Measurements from ENCODE around the gene NXT2. TPM values are rescaled to one million over a fixed set of nuclear protein-coding genes. Genes with fewer than 3 reads are reported as not detected.

The NXT2 gene
- total RNA-seq, 4 donors from 2014 or later = 5.0 to 12.6 (median 11.6) TPM

GRCh38 chrX:109577055-109577454 lies 40.4 kb downstream of the NXT2 start:
- H3K36me3 ChIP-seq = no peaks in the 10 kb centered on the region
- intact Hi-C loops (cut with DNase I) = no loop called here
- DNase-seq = no peak
- no peak for TF ChIP-seq POLR2A (IDR thresholded peaks at IDR 0.05)
- TF ChIP-seq CTCF (IDR thresholded peaks at IDR 0.05) = no peak
- H3K4me1 ChIP-seq = no peaks in the 10 kb centered on the region
- H3K9me3 ChIP-seq = no peaks in the 10 kb centered on the region
- no peak overlapping the region for H3K27ac ChIP-seq
- no peak overlapping the region for H3K4me3 ChIP-seq
- WGBS, 2 donors = 71 to 75% methylated on average over 2 of the region's 2 CpGs
- H3K27me3 ChIP-seq = no peaks in the 10 kb centered on the region

- no peak for DNase-seq
- no peaks in the 10 kb centered on the region for H3K27me3 ChIP-seq
- no peaks in the 10 kb centered on the region for H3K4me1 ChIP-seq
- intact Hi-C loops (cut with DNase I) = no loop called here
- no peak overlapping the region for H3K27ac ChIP-seq
- TF ChIP-seq CTCF (IDR thresholded peaks at IDR 0.05) = no peak
- no peak for TF ChIP-seq POLR2A (IDR thresholded peaks at IDR 0.05)
- H3K9me3 ChIP-seq = no peaks in the 10 kb centered on the region
- H3K36me3 ChIP-seq = no peaks in the 10 kb centered on the region
- no peak overlapping the region for H3K4me3 ChIP-seq
- 71 to 75% methylated on average over 1 of the region's 1 CpG for WGBS, 2 donors
These were observed 42.3 kb downstream of the NXT2 start for GRCh38 chrX:109578916-109579315.

- no peak for TF ChIP-seq POLR2A (IDR thresholded peaks at IDR 0.05)
- no peak for TF ChIP-seq CTCF (IDR thresholded peaks at IDR 0.05)
- no peak overlapping the region for H3K4me3 ChIP-seq
- intact Hi-C loops (cut with DNase I) = no loop called here
- H3K27ac ChIP-seq = no peak overlapping the region
- H3K27me3 ChIP-seq = no peaks in the 10 kb centered on the region
- H3K4me1 ChIP-seq = no peaks in the 10 kb centered on the region
- no peak for DNase-seq
- H3K9me3 ChIP-seq = no peaks in the 10 kb centered on the region
- no CpG with 5 or more reads among the region's 7 CpGs for WGBS, 2 donors
- H3K36me3 ChIP-seq = no peaks in the 10 kb centered on the region
These were observed 48.8 kb downstream of the NXT2 start for GRCh38 chrX:109585488-109585887.

GRCh38 chrX:109590176-109590575 lies 53.5 kb downstream of the NXT2 start:
- no peaks in the 10 kb centered on the region for H3K27me3 ChIP-seq
- H3K4me1 ChIP-seq = no peaks in the 10 kb centered on the region
- TF ChIP-seq CTCF (IDR thresholded peaks at IDR 0.05) = no peak
- no peak for TF ChIP-seq POLR2A (IDR thresholded peaks at IDR 0.05)
- no peak overlapping the region for H3K27ac ChIP-seq
- WGBS, 2 donors = 59 to 72% methylated on average over 4 of the region's 4 CpGs
- no peak overlapping the region for H3K4me3 ChIP-seq
- H3K9me3 ChIP-seq = no peaks in the 10 kb centered on the region
- no peaks in the 10 kb centered on the region for H3K36me3 ChIP-seq
- intact Hi-C loops (cut with DNase I) = no loop called here
- no peak for DNase-seq

Other genes with a start within 250 kb of the NXT2 start
- not detected for gene GUCY2F, start 54.8 kb upstream of the NXT2 start, total RNA-seq
- gene KCNE5, start 88.3 kb downstream of the NXT2 start, total RNA-seq = under 1 TPM in 1 of 4 donors, not detected in 3; 0.38 TPM
- gene ACSL4, start 196.4 kb downstream of the NXT2 start, total RNA-seq = 10 to 100 TPM; 11.6 to 48.1 (median 33.4) TPM